PFSK-1 (cell line): ENCODE data around the gene ADAMTSL1.

Source experiments
- FOXP2 ChIP-seq: optimal IDR thresholded peaks from 2 replicates; pipeline ENCODE3; 2011; ENCODE audit warnings: borderline replicate concordance, control low read depth, inconsistent platforms; ENCODE audit not compliant: insufficient read depth; ENCODE audit errors: extremely low read length, extremely low read depth
- POLR2AphosphoS5 ChIP-seq: IDR thresholded peaks from 2 replicates; pipeline ENCODE4 v1.6.1; 2012; ENCODE audit warnings: low read depth, mild to moderate bottlenecking, control low read depth, low read length, moderate library complexity
- SIN3A ChIP-seq: IDR thresholded peaks from 2 replicates; pipeline ENCODE4 v1.6.1; 2012; ENCODE audit warnings: mild to moderate bottlenecking, low read length, moderate library complexity, borderline replicate concordance; ENCODE audit not compliant: insufficient read depth
- TAF1 ChIP-seq: IDR thresholded peaks from 2 replicates; pipeline ENCODE4 v1.6.1; 2012; ENCODE audit warnings: low read length, control low read depth, borderline replicate concordance; ENCODE audit not compliant: insufficient read depth
- TF ChIP-seq, protein P1 (sequence below), 2 experiments: IDR thresholded peaks; 2 replicates each; pipeline versions ENCODE4 v1.6.1 to v1.8.0; 2011 to 2012; ENCODE audit warnings: low read depth in 2 of 2, low read length in 2 of 2, control low read depth in 1 of 2, inconsistent platforms in 1 of 2, mild to moderate bottlenecking in 1 of 2, moderate library complexity in 1 of 2; ENCODE audit not compliant: insufficient read depth in 1 of 2

Gene ADAMTSL1

DNA sequence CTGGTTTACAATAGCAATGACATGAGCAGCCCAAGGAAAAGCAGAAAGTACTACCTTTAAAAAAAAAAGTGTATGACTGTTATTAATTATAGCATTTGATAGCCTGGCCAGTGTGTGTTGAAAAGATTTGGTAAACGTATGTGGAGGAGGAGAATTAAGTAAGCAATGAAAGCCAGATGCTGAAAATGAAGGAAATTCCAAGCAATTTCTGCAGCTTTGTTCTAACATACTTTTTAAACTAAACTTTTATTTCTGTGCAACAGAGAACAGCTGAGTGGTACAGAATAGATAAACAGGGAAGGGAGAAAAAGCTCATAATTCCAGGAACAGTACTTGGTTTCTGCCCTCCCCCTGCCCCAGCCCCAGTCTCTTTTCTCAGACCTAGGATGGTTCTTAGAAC lies 252.6 kb downstream of the ADAMTSL1 start:
- TF ChIP-seq TAF1: no peak
- TF ChIP-seq POLR2AphosphoS5: no peak
- TF ChIP-seq SIN3A: no peak
- no peak for TF ChIP-seq FOXP2
- TF ChIP-seq, protein P1, sequence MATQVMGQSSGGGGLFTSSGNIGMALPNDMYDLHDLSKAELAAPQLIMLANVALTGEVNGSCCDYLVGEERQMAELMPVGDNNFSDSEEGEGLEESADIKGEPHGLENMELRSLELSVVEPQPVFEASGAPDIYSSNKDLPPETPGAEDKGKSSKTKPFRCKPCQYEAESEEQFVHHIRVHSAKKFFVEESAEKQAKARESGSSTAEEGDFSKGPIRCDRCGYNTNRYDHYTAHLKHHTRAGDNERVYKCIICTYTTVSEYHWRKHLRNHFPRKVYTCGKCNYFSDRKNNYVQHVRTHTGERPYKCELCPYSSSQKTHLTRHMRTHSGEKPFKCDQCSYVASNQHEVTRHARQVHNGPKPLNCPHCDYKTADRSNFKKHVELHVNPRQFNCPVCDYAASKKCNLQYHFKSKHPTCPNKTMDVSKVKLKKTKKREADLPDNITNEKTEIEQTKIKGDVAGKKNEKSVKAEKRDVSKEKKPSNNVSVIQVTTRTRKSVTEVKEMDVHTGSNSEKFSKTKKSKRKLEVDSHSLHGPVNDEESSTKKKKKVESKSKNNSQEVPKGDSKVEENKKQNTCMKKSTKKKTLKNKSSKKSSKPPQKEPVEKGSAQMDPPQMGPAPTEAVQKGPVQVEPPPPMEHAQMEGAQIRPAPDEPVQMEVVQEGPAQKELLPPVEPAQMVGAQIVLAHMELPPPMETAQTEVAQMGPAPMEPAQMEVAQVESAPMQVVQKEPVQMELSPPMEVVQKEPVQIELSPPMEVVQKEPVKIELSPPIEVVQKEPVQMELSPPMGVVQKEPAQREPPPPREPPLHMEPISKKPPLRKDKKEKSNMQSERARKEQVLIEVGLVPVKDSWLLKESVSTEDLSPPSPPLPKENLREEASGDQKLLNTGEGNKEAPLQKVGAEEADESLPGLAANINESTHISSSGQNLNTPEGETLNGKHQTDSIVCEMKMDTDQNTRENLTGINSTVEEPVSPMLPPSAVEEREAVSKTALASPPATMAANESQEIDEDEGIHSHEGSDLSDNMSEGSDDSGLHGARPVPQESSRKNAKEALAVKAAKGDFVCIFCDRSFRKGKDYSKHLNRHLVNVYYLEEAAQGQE (IDR thresholded peaks at IDR 0.05; ENCODE audit: insufficient read depth in 1 of 2, low read depth in 2 of 2, low read length in 2 of 2): no peak

GRCh38 chr9:18727904-18728303 lies 254.0 kb downstream of the ADAMTSL1 start:
- no peak for TF ChIP-seq FOXP2
- TF ChIP-seq POLR2AphosphoS5: no peak
- TF ChIP-seq, protein P1 (IDR thresholded peaks at IDR 0.05; ENCODE audit: insufficient read depth in 1 of 2, low read depth in 2 of 2, low read length in 2 of 2): no peak
- TF ChIP-seq TAF1: no peak
- no peak for TF ChIP-seq SIN3A

GRCh38 chr9:18728642-18729041 lies 254.7 kb downstream of the ADAMTSL1 start:
- no peak for TF ChIP-seq SIN3A

DNA sequence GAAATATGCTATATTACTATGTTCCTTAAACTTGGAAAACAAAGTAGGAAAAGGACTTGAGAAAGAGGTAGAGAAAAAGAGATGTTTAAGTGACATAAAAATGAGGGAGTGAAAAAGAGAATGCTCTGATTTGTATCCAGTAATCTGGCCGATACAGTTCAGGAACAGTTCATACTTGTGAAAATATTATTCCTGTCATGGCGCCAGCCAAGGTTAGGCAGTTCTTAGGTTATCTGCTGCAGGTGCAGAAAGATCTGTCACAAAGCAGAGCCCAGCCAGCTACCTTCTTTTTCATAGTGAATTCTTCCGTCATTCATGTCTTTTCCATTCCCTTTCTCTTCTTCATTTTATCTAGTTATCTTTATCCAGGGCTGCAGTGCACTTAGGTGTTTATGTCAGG lies 256.3 kb downstream of the ADAMTSL1 start:
- TF ChIP-seq POLR2AphosphoS5 (no peak), TAF1 (no peak), SIN3A (no peak), FOXP2 (no peak)
- TF ChIP-seq, protein P1 (IDR thresholded peaks at IDR 0.05; ENCODE audit: insufficient read depth in 1 of 2, low read depth in 2 of 2, low read length in 2 of 2): no peak

GRCh38 chr9:18739127-18739526 lies 265.2 kb downstream of the ADAMTSL1 start:
- TF ChIP-seq FOXP2 (no peak), TAF1 (no peak), POLR2AphosphoS5 (no peak), SIN3A (no peak)
- TF ChIP-seq, protein P1 (IDR thresholded peaks at IDR 0.05; ENCODE audit: insufficient read depth in 1 of 2, low read depth in 2 of 2, low read length in 2 of 2): no peak
